NCI-H82 treated with DMSO at 0.1 percent for 48 hours (cell line): ENCODE results near the gene TEX12.

ENCODE experiments used
- DNase-seq: peaks from one replicate; lab custom pipeline; 2025; ENCODE audit not compliant: unreplicated experiment; lab: John Stamatoyannopoulos, UW

The TEX12 gene

GRCh38 chr11:112210890-112211289 lies 43.7 kb downstream of the TEX12 start:
- DNase-seq: no peak

GRCh38 chr11:112211536-112211935 lies 44.4 kb downstream of the TEX12 start:
- no peak for DNase-seq

GRCh38 chr11:112212290-112212689 lies 45.1 kb downstream of the TEX12 start:
- DNase-seq: no peak

GRCh38 chr11:112212710-112213109 lies 45.5 kb downstream of the TEX12 start:
- no peak for DNase-seq

GRCh38 chr11:112213753-112214152 lies 46.6 kb downstream of the TEX12 start:
- no peak for DNase-seq

- DNase-seq: no peak
These were observed 48.4 kb downstream of the TEX12 start for GRCh38 chr11:112215621-112216020.

GRCh38 chr11:112216561-112217105 lies 49.5 kb downstream of the TEX12 start:
- DNase-seq: no peak

- DNase-seq: peak; percentile 44
These were observed 52.5 kb downstream of the TEX12 start for GRCh38 chr11:112219476-112220232.

GRCh38 chr11:112221274-112221835 lies 54.2 kb downstream of the TEX12 start:
- DNase-seq: no peak
